ENCODE data around the gene ZNF74. TPM values are rescaled to one million over a fixed set of nuclear protein-coding genes. Genes with fewer than 3 reads are reported as not detected.

ZNF74 gene
- total RNA-seq, 1 donor from 2014 or later = 28.8 TPM

- peak overlapping the region; percentile 82 for H3K4me3 Mint-ChIP-seq (ENCODE audit: unreplicated experiment)
- no peak for DNase-seq (ENCODE audit: low spot score)
- peaks cover 13% of the 10 kb centered on the region for H3K36me3 Mint-ChIP-seq (ENCODE audit: low read depth, unreplicated experiment)
- peaks cover 30% of the 10 kb centered on the region for H3K27me3 Mint-ChIP-seq (ENCODE audit: unreplicated experiment)
- no peak overlapping the region for H3K27ac Mint-ChIP-seq (ENCODE audit: unreplicated experiment)
- no peak for TF ChIP-seq CTCF (IDR thresholded peaks at IDR 0.05; ENCODE audit: unreplicated experiment)
- H3K4me1 Mint-ChIP-seq (ENCODE audit: unreplicated experiment) = peaks cover 11% of the 10 kb centered on the region
- H3K9me3 Mint-ChIP-seq (ENCODE audit: unreplicated experiment) = no peaks in the 10 kb centered on the region
These were observed 44.9 kb downstream of the ZNF74 start for GRCh38 chr22:20438678-20439492.

GRCh38 chr22:20439556-20439927 lies 45.6 kb downstream of the ZNF74 start:
- peak overlapping the region; percentile 42 for H3K4me3 Mint-ChIP-seq (ENCODE audit: unreplicated experiment)
- H3K27me3 Mint-ChIP-seq (ENCODE audit: unreplicated experiment) = peaks cover 26% of the 10 kb centered on the region
- DNase-seq (ENCODE audit: low spot score) = no peak

GRCh38 chr22:20439928-20440575 lies 46.1 kb downstream of the ZNF74 start:
- Mint-ChIP-seq H3K9me3 (ENCODE audit: unreplicated experiment) (no peaks in the 10 kb centered on the region), H3K4me1 (ENCODE audit: unreplicated experiment) (peaks cover 11% of the 10 kb centered on the region), H3K27me3 (ENCODE audit: unreplicated experiment) (peaks cover 22% of the 10 kb centered on the region), H3K36me3 (ENCODE audit: low read depth, unreplicated experiment) (peaks cover 8% of the 10 kb centered on the region), H3K4me3 (ENCODE audit: unreplicated experiment) (no peak overlapping the region), H3K27ac (ENCODE audit: unreplicated experiment) (no peak overlapping the region)
- no peak for DNase-seq (ENCODE audit: low spot score)
- TF ChIP-seq CTCF (IDR thresholded peaks at IDR 0.05; ENCODE audit: unreplicated experiment) = no peak

More at GRCh38 chr22:20439556-20439927, 45.6 kb downstream of the ZNF74 start:
- Mint-ChIP-seq H3K27ac (ENCODE audit: unreplicated experiment) (no peak overlapping the region), H3K9me3 (ENCODE audit: unreplicated experiment) (no peaks in the 10 kb centered on the region), H3K4me1 (ENCODE audit: unreplicated experiment) (peaks cover 11% of the 10 kb centered on the region), H3K36me3 (ENCODE audit: low read depth, unreplicated experiment) (peaks cover 13% of the 10 kb centered on the region)
- TF ChIP-seq CTCF (IDR thresholded peaks at IDR 0.05; ENCODE audit: unreplicated experiment) = no peak

- H3K27ac Mint-ChIP-seq (ENCODE audit: unreplicated experiment) = no peak overlapping the region
- H3K9me3 Mint-ChIP-seq (ENCODE audit: unreplicated experiment) = no peaks in the 10 kb centered on the region
- peaks cover 6% of the 10 kb centered on the region for H3K36me3 Mint-ChIP-seq (ENCODE audit: low read depth, unreplicated experiment)
- H3K27me3 Mint-ChIP-seq (ENCODE audit: unreplicated experiment) = peaks cover 15% of the 10 kb centered on the region
- DNase-seq (ENCODE audit: low spot score) = no peak
- peaks cover 11% of the 10 kb centered on the region for H3K4me1 Mint-ChIP-seq (ENCODE audit: unreplicated experiment)
- H3K4me3 Mint-ChIP-seq (ENCODE audit: unreplicated experiment) = no peak overlapping the region
- TF ChIP-seq CTCF (IDR thresholded peaks at IDR 0.05; ENCODE audit: unreplicated experiment) = no peak
These were observed 47.0 kb downstream of the ZNF74 start for GRCh38 chr22:20440637-20441591.

Measured in endothelial cell (in vitro differentiated cells).